Bronchial smooth muscle cell (primary cell): ENCODE results near the gene CISD3. TPM values are rescaled to one million over a fixed set of nuclear protein-coding genes. Genes with fewer than 3 reads are reported as not detected.

ENCODE experiments used
- total RNA-seq: library from RNA; depleted of rRNA; stranded (reverse); fragments of >200 nt; gene quantifications from 2 replicates; pipeline ENCODE4 v1.2.1, GENCODE V29; 2014

The CISD3 gene
- 2.3 and 3.8 TPM in 2 replicates for total RNA-seq

GRCh38 chr17:38729886-38730525 lies at the start of gene CISD3:
TSS of gene CISD3 (plus strand) at chr17:38730341. CDS start at chr17:38730359, 18 bp downstream.

GRCh38 chr17:38704606-38705522 lies 25.3 kb upstream of the CISD3 start, which contains the start of gene MLLT6:
TSS of gene MLLT6 (plus strand) at chr17:38705273. CDS start at chr17:38705633, 360 bp downstream.

GRCh38 chr17:38748149-38748891 lies 18.2 kb downstream of the CISD3 start, which contains the start of gene PCGF2:
TSS of gene PCGF2 (minus strand) at chr17:38748336. CDS start at chr17:38740402, 7,934 bp downstream.

GRCh38 chr17:38752308-38753070 lies 22.3 kb downstream of the CISD3 start, which contains the start of gene PSMB3:
TSS of gene PSMB3 (plus strand) at chr17:38752741. CDS start at chr17:38752827, 86 bp downstream.

Other genes starting within 250 kb of the CISD3 start
- gene SRCIN1, start 124.4 kb upstream of the CISD3 start, total RNA-seq = not detected in 2 replicates
- 0.09 and 0.47 TPM in 2 replicates for gene EPOP, start 55.4 kb upstream of the CISD3 start, total RNA-seq
- 16.1 and 29.9 TPM in 2 replicates for gene MLLT6, start 25.1 kb upstream of the CISD3 start, total RNA-seq
- 3.9 and 5.3 TPM in 2 replicates for gene PCGF2, start 18.0 kb downstream of the CISD3 start, total RNA-seq
- gene PSMB3, start 22.4 kb downstream of the CISD3 start, total RNA-seq = 350 and 433 TPM in 2 replicates
- 30.1 and 51.9 TPM in 2 replicates for gene PIP4K2B, start 69.2 kb downstream of the CISD3 start, total RNA-seq
- gene CWC25, start 95.0 kb downstream of the CISD3 start, total RNA-seq = 8.4 and 8.7 TPM in 2 replicates
- 2,128 and 3,392 TPM in 2 replicates for gene RPL23, start 123.4 kb downstream of the CISD3 start, total RNA-seq
- 67.7 and 73.3 TPM in 2 replicates for gene LASP1, start 139.7 kb downstream of the CISD3 start, total RNA-seq
- gene FBXO47, start 237.1 kb downstream of the CISD3 start, total RNA-seq = not detected in 2 replicates